Lower leg skin (tissue), 3 donors: ENCODE data around the gene TUBG1.

Experiments used
- CTCF ChIP-seq, 3 donors: fragments of 450-650 bp; IDR thresholded peaks; one replicate each; pipeline ENCODE4 v1.5.1; 2016; ENCODE audit warnings: antibody characterized with exemption in 3 of 3, mild to moderate bottlenecking in 3 of 3, moderate library complexity in 2 of 3
- POLR2A ChIP-seq, 2 donors: fragments of 450-650 bp; IDR thresholded peaks; one replicate each; pipeline ENCODE4 v1.6.1; 2016 to 2017; ENCODE audit warnings: antibody characterized with exemption in 2 of 2, mild to moderate bottlenecking in 1 of 2, moderate library complexity in 1 of 2

- TF ChIP-seq CTCF (IDR thresholded peaks at IDR 0.05) (no peak), POLR2A (IDR thresholded peaks at IDR 0.05) (no peak)
Observed at GRCh38 chr17:42657824-42658588, 48.5 kb downstream of the TUBG1 start.
